Kidney (tissue), 14 donors: Measurements from ENCODE around the gene IDUA. TPM values are rescaled to one million over a fixed set of nuclear protein-coding genes. Genes with fewer than 3 reads are reported as not detected.
A peak's percentile ranks its signal among the peaks of the same experiment; 100 is the strongest.
"Not testable (repeated sequence)": the region's sequence is repeated elsewhere in the genome, so short reads cannot be mapped to it uniquely, and the experiment has no call there.

Experiments used
- DNase-seq, 5 donors: peaks; one replicate each; pipeline ENCODE4 v3.0.0-alpha.2; 2013 to 2020
- FAIRE-seq: peaks from 2 replicates; lab custom pipeline; 2012; peaks lifted over from hg19 to GRCh38; lab: Jason Lieb, UNC
- H3K27ac ChIP-seq, 2 donors: one replicate each; pipeline ENCODE4 v1.7.0; 2013; ENCODE audit warnings: low read depth in 2 of 2, low read length in 2 of 2, inconsistent platforms in 1 of 2
- H3K27me3 ChIP-seq: one replicate; pipeline ENCODE4 v1.7.1; 2013; ENCODE audit warnings: low read length, inconsistent platforms; ENCODE audit not compliant: control insufficient read depth, insufficient read depth
- H3K36me3 ChIP-seq, 3 donors: one replicate each; pipeline versions ENCODE4 v1.7.0 to v1.7.1; 2013; ENCODE audit warnings: low read length in 3 of 3, control low read depth in 1 of 3, inconsistent platforms in 1 of 3; ENCODE audit not compliant: insufficient read depth in 3 of 3, control insufficient read depth in 2 of 3
- H3K4me1 ChIP-seq, 3 donors: one replicate each; pipeline versions ENCODE4 v1.7.0 to v1.7.1; 2013; ENCODE audit warnings: low read length in 3 of 3, inconsistent platforms in 1 of 3, low read depth in 1 of 3; ENCODE audit not compliant: control insufficient read depth in 2 of 3, insufficient read depth in 2 of 3
- H3K4me3 ChIP-seq, 3 donors: one replicate each; pipeline versions ENCODE4 v1.7.0 to v1.8.1; 2013; ENCODE audit warnings: low read length in 3 of 3, control low read depth in 1 of 3, inconsistent platforms in 1 of 3
- H3K9ac ChIP-seq, 3 donors: one replicate each; pipeline versions ENCODE4 v1.7.0 to v1.7.1; 2013; ENCODE audit warnings: low read length in 3 of 3, control low read depth in 1 of 3, inconsistent platforms in 1 of 3
- H3K9me3 ChIP-seq, 3 donors: one replicate each; pipeline versions ENCODE4 v1.7.0 to v1.7.1; 2013; ENCODE audit warnings: low read length in 3 of 3, control low read depth in 1 of 3, inconsistent platforms in 1 of 3; ENCODE audit not compliant: control insufficient read depth in 2 of 3, insufficient read depth in 1 of 3
- intact Hi-C: fragments of 100-400 bp; cut with DNase I; formaldehyde crosslinking; loops from one replicate; pipeline ENCODE4 v1.11.1; 2022
- polyA plus RNA-seq: library from polyadenylated mRNA; stranded (reverse); fragments of 350-450 nt; fragmentation: Illumina TruSeq; extraction: RNeasy Lipid Tissue Mini Kit (QIAGEN cat#74804); gene quantifications from one replicate; pipeline ENCODE4 v1.2.3, GENCODE V29; 2014; ENCODE audit warnings: low read depth, low replicate concordance; ENCODE audit not compliant: insufficient read depth
- total RNA-seq: library from RNA; stranded (reverse); fragmentation: NEBNext Ultra II Directional; extraction: Animal tissue kit (Norgen Biotek cat#: 25700); gene quantifications from one replicate; pipeline ENCODE4 v1.2.1, GENCODE V29; 2021
- TF ChIP-seq, protein P1 (sequence below): IDR thresholded peaks from 3 replicates; pipeline ENCODE4 v1.5.1; 2012; ENCODE audit warnings: mild to moderate bottlenecking, moderate library complexity, borderline replicate concordance; ENCODE audit not compliant: insufficient read depth; ENCODE audit errors: extremely low read depth
- donor health status: control.
- donor health status: control.
- donor health status: control.
- donor health status: control.
- donor health status: control.
- donor health status: DM: yes; HTN: yes; CAD: no.
- donor health status: Normal renal cell carcinoma (clear cell type).

The IDUA gene
- total and polyA plus RNA-seq, 2 donors from 2014 or later: 11.9 to 58.5 TPM

GRCh38 chr4:1045193-1045594 lies 58.4 kb downstream of the IDUA start:
- FAIRE-seq (no peak), DNase-seq (peak in 3 of 5 donors; percentile 3 to 70 (median 51))
- H3K27me3 ChIP-seq: peaks cover 6% of the 10 kb centered on the region
- intact Hi-C loops: no loop called here
- no peak overlapping the region for H3K9ac ChIP-seq
- H3K9me3 ChIP-seq: no peaks in the 10 kb centered on the region
- no peak overlapping the region for H3K27ac ChIP-seq
- H3K36me3 ChIP-seq: no peaks in the 10 kb centered on the region
- TF ChIP-seq, protein P1, sequence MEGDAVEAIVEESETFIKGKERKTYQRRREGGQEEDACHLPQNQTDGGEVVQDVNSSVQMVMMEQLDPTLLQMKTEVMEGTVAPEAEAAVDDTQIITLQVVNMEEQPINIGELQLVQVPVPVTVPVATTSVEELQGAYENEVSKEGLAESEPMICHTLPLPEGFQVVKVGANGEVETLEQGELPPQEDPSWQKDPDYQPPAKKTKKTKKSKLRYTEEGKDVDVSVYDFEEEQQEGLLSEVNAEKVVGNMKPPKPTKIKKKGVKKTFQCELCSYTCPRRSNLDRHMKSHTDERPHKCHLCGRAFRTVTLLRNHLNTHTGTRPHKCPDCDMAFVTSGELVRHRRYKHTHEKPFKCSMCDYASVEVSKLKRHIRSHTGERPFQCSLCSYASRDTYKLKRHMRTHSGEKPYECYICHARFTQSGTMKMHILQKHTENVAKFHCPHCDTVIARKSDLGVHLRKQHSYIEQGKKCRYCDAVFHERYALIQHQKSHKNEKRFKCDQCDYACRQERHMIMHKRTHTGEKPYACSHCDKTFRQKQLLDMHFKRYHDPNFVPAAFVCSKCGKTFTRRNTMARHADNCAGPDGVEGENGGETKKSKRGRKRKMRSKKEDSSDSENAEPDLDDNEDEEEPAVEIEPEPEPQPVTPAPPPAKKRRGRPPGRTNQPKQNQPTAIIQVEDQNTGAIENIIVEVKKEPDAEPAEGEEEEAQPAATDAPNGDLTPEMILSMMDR: no peak
- peaks cover 0 to 10% (median 2%) of the 10 kb centered on the region in 3 donors for H3K4me1 ChIP-seq
- H3K4me3 ChIP-seq: no peak overlapping the region

- Histone ChIP-seq H3K4me3 (no peak overlapping the region), H3K4me1 (peaks cover 0 to 8% (median 0%) of the 10 kb centered on the region in 3 donors), H3K9ac (no peak overlapping the region), H3K27me3 (peaks cover 6% of the 10 kb centered on the region), H3K9me3 (no peaks in the 10 kb centered on the region), H3K36me3 (no peaks in the 10 kb centered on the region), H3K27ac (no peak overlapping the region)
- intact Hi-C loops: no loop called here
- DNase-seq (peak in 3 of 5 donors; percentile 6 to 74 (median 48)), FAIRE-seq (no peak)
- TF ChIP-seq, protein P1: no peak
Measured at GRCh38 chr4:1045595-1046201, 58.9 kb downstream of the IDUA start.

- peak overlapping the region in 1 of 2 donors; percentile 7 for H3K27ac ChIP-seq
- H3K36me3 ChIP-seq, FAIRE-seq, intact Hi-C loops, H3K9me3 ChIP-seq, H3K9ac ChIP-seq, H3K4me1 ChIP-seq, H3K27me3 ChIP-seq: not testable (repeated sequence)
- H3K4me3 ChIP-seq: peak overlapping the region in 1 of 3 donors; percentile 37
- peak; percentile 84 to 91 (median 86) for DNase-seq
Measured at GRCh38 chr4:1046581-1047011, 59.8 kb downstream of the IDUA start.

DNA sequence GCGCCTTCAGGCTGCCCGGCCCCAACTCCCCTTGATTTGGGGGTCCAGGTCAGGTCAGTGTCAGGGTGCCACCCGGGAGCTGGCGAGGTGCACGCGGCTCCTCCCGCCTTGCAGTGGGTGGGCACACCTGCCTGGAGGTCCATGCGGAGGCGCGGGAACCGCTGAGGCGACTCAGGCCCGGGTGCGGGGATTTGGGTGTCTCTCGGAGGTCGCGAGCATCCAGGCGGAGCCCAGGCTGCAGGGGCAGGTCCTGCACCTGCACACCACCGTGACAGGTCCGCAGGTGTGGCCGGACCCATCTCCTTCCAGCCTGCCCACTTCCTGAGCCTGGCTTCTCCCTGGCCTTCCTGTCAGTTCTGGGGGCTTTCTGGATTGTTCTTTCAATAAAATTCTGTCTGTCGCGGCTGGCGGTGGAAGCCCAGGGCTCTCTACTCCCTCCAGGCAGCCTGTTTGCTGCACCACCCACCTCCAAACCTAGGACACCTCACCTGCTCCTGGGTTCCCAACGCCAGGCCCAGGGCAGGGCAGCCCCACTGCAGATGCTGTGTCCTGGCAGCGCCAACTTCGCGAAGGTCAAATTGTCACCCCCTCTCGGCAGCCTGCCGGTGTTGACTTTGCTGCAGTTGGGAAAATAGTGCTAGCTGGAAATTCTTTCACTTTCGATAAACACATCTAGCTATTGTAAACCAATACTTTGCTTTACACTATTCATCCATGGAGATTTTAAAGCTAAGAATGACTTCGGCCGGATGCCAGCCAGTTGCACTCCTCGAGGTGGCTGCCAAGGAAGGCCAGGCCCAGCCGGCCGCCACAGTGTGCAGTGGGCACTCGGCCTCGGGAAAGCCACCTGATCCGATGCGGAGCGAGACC lies 60.5 kb downstream of the IDUA start:
- peaks cover 0 to 8% (median 0%) of the 10 kb centered on the region in 3 donors for H3K4me1 ChIP-seq
- H3K27ac ChIP-seq: peak overlapping the region in 1 of 2 donors; percentile 7
- no peaks in the 10 kb centered on the region for H3K36me3 ChIP-seq
- H3K9me3 ChIP-seq: no peaks in the 10 kb centered on the region
- peak overlapping the region in 1 of 3 donors; percentile 37 for H3K4me3 ChIP-seq
- FAIRE-seq: no peak
- intact Hi-C loops: no loop called here
- H3K9ac ChIP-seq: no peak overlapping the region
- DNase-seq: peak in 3 of 5 donors; percentile 10 to 81 (median 69)
- peaks cover 6% of the 10 kb centered on the region for H3K27me3 ChIP-seq
- TF ChIP-seq, protein P1: no peak
